ENCODE data around the gene TMEM42.
"Not testable (repeated sequence)": the region's sequence is repeated elsewhere in the genome, so short reads cannot be mapped to it uniquely, and the experiment has no call there.

The TMEM42 gene

DNA sequence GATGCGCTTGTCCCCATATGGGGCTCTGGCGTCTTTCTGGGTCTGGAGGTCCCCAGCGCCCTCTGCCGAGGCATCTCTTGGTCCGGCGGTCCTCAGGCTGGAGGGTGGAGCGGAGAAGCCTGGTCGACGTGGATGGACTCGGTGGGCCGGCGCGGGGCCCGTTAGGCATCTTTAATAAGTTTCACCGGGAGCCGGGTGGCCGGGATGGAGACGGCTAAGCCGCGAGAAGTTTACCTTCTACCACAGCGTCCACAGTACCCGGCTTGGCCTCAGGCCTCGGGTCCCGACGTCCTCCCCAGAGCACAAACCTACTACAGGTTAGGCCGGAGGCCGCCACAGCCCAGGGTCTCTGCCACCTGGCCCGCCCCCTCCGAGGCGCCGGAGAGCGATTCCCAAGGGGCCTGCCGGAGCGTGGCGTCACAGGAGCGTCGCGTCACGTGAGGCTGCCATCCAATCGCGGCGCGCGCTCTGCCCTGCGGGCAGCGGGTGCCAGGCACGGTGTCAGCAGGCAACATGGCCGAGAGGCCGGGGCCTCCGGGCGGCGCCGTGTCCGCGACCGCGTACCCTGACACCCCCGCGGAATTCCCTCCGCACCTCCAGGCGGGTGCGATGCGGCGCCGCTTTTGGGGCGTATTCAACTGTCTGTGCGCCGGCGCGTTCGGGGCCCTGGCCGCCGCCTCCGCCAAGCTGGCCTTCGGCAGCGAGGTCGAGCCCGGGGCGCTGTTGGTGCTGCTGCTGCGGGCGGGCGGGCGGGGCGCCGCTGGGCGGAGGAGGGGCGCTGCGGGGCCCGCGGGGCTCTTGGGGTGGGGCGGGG lies at the start of gene TMEM42:
TMEM42 (plus strand) TSS at position 501 of the 814 bp plus-strand sequence; CDS start at position 514, 13 bp downstream.
- DNase-seq (ENCODE audit: low read depth, low spot score), result peak; percentile 73

DNA sequence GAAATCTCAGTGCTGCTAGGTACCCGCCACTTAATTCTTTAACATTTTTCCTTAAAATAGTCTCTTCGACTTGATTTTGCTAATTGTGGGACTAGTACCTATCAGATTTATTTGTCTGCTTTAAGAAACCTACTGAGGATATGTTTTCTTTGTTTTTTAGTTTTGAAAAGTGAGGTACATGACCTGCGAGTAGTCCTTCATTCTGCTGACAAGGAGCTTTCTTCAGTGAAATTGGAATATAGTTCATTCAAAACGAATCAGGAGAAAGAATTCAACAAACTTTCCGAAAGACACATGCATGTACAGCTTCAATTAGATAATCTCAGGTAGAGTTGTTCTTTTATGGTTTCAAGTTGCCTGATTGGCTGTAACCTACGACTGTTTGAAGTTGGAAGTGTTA lies 47.0 kb upstream of the TMEM42 start:
- no peak for DNase-seq (ENCODE audit: low read depth, low spot score)

DNA sequence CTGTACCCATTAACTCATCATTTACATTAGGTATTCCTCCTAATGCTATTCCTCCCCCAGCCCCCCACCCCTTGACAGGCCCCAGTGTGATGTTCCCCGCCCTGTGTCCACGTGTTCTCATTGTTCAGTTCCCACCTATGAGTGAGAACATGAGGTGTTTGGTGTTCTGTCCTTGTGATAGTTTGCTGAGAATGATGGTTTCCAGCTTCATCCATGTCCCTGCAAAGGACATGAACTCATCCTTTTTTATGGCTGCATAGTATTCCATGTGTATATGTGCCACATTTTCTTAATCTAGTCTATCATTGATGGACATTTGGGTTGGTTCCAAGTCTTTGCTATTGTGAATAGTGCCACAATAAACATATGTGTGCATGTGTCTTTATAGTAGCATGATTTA lies 45.4 kb upstream of the TMEM42 start:
- DNase-seq (ENCODE audit: low read depth, low spot score), result not testable (repeated sequence)

DNA sequence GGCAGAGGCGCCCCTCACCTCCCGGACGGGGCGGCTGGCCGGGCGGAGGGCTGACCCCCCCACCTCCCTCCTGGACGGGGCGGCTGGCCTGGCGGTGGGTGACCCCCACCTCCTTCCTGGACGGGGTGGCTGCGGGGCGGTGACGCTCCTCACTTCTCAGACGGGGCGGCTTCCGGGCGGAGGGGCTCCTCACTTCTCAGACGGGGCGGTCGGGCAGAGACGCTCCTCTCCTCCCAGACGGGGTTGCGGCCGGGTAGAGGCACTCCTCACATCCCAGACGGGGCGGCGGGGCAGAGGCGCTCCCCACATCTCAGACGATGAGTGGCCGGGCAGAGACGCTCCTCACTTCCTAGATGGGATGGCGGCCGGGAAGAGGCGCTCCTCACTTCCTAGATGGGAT lies 40.5 kb upstream of the TMEM42 start:
- not testable (repeated sequence) for DNase-seq (ENCODE audit: low read depth, low spot score)

DNA sequence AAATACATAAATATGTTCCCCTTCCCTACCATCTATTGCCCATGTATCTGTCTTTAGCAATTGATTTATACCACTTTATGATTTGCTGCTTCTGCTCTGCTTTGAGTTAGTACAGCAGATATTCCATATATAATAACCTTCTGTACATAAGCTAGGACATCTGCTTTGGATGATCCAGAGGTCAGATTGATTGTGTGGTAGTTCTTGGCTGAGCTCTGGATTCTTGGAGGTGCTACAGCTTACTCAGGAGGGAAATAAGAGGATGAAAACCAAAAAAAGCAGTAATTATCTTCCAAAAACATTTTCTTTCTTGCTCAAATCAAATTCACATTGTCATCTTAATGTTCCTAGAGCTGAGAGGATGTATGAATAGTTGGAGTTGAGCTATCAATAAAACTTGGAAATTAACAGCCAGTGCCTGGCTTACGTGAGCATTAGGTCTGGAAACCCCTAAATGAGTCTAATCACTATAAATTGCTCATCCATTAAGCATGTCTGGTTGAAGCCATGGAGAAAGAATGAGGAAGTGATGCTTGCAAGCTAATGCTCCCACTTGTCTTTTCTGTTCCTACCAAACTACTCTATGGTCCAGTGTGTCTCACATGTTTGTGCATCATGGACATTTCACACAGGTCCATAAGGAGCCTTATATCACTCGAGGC lies 36.3 kb upstream of the TMEM42 start:
- DNase-seq (ENCODE audit: low read depth, low spot score), result no peak

DNA sequence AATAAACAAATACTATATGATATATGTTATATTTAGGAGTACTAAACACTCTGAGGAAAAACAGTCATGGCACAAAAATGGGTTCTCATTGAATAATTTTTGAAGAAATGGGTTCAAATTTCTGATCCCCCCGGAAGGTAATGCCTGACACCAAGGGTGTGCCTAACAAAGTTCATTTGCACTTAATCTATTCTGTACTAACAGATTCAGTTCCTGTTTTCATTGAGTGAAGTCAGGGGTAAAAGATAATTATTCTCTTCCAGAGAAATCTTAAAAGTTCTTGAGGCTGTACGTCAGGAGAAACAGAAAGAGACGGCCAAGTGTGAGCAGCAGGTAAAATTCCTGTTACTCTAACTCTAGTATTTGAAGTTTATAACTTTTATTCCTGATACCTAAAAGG lies 34.5 kb upstream of the TMEM42 start:
- DNase-seq (ENCODE audit: low read depth, low spot score), result no peak

DNA sequence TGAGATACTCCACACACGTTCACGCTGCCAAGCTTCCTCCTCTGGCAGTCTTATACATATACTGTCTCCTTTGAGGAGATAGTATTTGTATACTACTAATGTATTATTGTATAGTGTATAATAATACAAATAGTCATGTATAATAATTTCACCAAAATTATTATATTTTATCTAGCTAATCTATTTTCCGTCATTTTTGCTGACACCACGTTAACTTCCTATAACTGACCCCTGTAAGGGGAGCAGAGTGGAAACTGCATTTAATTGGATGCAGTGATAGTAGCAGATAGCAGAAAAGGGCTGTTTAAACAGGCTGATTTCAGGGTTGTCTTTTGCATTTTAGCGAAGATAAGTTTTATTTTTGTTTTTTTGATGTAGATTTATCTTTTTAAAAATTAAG lies 30.5 kb upstream of the TMEM42 start:
- DNase-seq (ENCODE audit: low read depth, low spot score), result no peak

DNA sequence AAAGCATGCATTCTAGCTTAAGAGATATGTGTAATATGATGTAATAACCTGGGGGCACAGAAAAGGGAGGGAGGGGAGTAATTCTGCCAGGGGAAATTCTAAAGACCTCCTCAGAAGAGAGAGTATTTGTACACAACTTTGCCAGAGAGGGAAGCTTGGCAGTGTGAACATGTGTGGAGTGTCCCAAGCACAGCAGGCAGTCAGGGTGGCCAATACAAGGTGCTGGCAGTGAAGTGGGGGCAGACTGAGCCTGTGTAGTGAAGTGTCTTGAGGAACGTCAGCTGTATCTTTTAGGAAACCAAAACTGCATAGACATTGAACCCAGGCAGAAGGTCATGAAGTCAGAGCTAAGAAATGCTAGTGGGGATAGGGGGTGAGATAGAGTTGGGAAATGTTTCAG lies 29.7 kb upstream of the TMEM42 start:
- DNase-seq (ENCODE audit: low read depth, low spot score), result no peak

DNA sequence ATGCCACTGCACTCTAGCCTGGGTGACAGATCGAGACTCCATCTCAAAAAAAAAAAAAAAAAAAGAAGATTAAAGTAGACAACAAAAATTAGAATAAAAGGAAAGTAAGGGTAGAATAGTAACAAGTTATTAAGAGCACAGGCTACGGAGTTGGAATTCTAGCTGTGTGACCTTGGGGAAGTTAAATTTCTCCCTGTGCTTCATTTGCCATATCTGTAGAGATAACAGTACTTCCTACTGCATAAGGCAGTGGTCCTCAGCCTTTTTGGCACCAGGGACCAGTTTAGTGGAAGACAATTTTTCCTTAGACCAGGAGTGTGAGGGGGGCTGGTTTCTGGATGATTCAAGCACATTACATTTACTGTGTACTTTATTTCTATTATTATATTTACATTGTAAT lies 28.7 kb upstream of the TMEM42 start:
- no peak for DNase-seq (ENCODE audit: low read depth, low spot score)

DNA sequence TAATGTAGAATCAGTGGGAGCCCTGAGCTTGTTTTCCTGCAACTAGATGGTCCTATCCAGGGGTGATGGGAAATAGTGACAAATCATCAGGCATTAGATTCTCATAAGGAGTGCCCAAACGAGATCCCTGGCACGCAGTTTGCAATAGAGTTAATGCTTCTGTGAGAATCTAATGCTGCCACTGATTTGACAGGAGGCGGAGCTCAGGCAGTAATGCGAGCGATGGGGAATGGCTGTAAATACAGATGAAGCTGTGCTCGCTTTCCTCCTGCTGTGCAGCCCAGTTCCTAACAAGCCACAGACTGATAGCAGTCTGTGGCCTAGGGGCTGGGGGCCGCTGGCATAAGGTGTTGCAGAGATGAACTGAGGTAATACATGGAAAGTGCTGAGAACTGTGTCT lies 28.3 kb upstream of the TMEM42 start:
- no peak for DNase-seq (ENCODE audit: low read depth, low spot score)

DNA sequence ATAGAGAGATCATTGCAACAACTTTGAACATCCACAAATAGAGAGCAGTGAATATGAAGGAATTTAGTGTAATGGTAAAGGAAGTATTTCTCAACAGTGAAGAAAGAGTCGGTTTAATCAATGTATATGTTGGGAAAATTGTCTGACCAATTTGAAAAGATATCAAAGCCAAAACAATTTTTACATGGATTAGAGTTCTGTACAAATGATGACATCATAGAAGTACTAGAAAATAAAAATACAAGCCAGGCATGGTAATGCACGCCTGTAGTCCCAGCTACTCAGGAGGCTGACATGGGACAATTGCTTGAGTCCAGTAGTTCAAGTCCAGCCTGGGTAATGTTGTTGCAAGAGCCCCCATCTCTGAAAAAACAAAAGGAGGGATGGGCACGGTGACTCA lies 26.0 kb upstream of the TMEM42 start:
- DNase-seq (ENCODE audit: low read depth, low spot score), result no peak

DNA sequence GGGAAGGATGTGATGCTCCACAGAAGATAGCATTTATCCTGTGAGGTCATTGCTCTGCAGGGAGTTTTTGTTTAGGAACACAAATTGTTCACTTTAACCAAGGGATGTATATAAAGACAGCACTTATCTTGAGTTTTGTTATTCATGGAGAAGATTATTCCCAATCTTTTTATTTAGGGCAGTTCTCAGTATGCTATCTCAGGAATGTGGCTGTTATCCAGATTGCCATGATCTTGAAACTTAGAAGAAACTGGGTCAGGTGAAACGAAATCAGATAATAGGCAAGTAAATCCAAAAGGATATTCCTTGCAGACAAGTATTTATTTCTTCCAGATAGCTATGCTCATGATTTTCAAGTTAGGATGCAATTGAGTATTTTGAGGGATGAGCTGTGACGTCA lies 19.3 kb upstream of the TMEM42 start:
- DNase-seq (ENCODE audit: low read depth, low spot score), result no peak

DNA sequence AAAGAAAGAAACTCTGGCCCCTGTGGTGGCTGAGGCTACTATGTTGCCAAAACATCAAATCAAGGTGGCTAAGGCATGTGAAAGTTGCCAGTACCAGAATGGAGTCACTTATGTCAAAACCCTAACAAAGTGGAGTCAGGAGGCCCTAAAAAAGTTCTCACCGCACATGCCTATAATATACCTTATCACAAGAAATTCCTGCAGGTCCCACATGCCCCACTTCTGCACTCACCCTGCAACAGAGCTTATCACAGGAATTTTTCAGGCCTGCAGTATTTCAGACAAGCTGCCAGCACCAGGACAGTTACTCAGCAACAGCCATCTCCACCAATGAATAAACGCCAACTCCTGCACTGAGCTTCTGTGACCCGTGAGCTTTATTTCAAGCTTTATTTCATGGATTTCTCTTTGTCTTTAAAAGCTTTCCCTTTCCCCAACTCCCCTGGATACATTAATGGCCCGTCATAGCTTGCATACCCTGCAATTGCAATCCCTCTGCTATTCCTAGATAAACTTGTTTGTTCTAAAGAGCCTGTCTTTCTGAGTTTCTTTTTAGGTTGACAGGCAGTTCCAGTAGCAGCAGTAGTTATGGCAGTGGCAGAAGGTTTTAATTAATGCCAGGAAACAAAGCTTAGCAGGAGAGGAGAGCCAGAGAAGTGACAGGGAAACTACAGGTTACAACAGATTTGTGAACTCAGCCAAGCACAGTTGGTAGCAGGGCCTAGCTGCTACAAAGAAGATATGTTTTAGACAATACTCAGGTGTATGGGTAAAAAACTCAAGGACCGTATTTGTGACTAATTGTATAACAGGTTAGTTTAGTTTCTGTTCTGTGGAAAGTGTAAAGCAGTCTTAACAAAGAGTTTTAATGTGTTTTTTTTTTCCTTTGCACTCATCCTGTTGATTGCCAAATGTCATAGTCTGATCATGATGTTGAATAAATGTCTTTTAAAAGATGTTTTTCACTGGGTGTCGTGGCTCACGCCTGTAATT lies 15.9 kb upstream of the TMEM42 start:
- no peak for DNase-seq (ENCODE audit: low read depth, low spot score)

DNA sequence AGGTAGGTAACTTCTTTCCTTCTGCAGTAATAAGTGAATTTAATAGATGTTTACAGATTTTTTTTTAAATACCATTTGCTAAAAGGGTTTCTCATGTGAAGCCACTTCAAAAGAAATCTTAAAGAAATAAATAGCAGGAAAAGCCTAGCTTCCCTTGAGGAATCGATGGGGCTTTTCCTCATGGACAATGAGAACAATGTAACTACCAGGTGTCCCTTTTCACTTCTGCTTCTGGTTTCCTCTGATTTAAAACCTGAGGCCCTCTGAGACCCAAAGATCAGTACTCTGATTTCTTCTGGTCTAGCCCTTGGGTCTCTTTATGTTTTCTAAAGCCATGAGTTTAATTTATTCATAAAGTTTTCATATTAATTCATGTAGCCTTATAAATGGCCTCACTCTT lies 13.1 kb upstream of the TMEM42 start:
- no peak for DNase-seq (ENCODE audit: low read depth, low spot score)

DNA sequence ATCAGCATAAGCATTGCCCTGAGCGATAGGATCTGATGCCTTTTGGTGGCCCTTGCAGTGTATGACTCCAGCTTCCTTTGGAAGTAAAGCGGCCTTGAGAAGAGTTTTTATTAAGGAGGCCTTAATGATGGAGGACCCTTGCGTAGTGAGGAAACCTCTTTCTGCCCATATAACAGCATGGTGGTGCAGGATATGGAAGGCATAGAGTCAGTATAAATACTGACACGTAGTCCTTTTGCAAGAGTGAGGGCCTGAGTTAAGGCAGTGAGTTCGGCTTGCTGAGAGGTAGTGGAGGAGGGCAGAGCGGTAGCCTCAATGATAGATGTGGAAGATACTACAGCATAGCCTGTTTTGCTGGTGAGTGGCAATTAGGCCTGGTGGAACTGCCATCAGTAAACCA lies 5.0 kb upstream of the TMEM42 start:
- not testable (repeated sequence) for DNase-seq (ENCODE audit: low read depth, low spot score)

DNA sequence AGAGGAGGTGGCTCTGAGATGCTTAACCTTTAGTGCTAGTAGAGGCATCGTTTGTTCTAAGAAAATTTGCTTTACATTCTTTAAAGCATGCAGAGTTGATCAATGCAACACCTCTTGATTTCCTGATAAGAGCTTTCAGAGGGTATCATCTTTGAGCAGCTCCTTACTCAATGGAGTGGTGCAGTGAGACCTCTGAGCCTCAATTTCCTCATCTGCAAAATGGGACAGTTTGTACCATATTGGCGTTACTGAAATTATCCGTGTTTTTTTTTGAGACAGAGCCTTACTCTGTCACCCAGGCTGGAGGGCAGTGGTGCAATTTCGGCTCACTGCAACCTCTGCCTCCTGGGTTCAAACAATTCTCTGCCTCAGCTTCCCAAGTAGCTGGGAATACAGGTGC lies 1.6 kb upstream of the TMEM42 start:
- DNase-seq (ENCODE audit: low read depth, low spot score), result no peak

DNA sequence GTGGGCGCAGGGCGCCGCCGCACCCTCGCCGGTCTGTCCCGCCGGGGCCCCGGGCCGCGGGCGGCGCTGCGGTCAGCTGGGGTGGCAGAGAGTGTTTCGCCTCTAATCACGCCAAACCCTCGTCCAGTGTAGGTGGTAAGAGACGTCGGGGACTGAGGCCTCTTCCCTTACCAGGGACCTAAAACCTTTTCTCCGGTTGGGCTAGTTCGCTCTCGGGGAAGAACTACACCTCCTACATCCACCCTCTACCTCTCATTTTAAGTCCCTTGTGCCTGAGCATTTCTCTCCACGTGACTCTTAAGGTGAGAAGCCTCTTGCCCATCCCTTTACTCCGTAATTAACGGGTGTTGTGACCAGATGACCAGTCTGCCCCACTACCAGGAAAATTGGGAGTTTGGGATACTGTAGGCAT lies 520 bp downstream of the TMEM42 start:
- no peak for DNase-seq (ENCODE audit: low read depth, low spot score)

DNA sequence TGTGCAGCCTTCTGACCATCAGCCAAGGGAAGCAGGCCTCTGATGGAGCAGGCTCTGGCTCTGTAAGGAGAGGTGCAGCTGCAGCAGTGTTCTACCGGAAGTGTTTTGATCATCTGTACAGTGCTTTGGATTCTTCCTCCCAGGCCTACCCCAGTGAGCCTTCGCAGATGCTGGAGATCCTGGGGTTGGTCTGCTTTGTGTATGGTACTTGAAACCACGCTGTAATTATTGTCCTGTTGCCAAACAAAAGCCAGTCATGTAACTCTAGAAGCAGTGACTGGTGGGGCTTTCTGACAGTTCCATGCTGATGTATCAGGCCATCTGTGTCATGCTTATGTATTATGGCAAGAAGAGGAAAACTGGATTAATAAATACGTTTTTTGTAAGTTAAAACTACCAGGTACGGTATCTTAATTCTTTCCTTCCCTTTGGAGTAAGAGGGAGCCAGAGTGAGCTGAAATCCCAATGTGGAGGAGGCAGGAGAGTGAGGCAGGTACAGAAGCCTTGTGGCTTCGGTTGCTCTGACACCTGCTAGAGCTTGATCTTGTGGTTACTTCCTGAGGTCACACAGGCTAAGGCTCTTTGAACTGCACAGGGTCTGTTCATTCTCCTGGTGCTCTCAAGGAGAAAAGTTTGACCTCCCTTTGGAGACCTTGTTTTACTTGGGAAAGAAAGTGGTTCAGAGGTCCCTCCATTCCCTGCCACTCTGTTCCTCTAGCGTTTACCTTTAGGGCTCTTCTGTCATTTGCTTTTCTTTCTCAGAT lies 3.7 kb downstream of the TMEM42 start:
- no peak for DNase-seq (ENCODE audit: low read depth, low spot score)

DNA sequence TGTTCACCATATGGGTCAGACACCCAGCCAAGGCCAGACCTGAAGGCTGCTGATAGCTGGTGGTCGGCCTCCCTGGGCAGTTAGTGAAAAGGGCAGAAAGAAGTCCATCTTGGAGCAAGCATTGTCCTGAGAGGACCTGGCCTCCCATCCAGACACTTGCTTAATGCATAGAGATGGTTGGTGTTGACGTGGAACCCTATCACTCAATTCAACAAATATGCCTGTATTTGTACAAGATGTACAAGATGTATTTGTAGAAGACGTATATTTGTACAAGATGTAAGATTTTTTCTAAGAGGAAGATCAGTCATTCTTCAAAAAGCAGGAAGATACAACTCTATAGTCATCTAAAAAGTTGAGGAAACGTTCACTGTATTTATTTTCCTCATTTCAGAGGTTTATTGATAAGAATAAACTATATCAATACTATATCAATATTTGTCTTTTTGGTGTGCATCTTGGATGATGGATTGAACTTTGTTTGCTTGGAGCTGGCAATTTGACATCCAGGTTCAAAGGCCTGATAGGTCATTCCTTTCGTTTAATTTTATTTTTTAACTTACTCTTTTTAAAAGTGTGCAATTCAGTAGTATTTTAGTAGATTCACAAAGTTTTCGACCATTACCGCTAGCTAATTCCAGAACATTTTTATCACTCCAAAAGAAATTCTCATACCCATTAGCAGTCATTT lies 5.9 kb downstream of the TMEM42 start:
- DNase-seq (ENCODE audit: low read depth, low spot score), result no peak

DNA sequence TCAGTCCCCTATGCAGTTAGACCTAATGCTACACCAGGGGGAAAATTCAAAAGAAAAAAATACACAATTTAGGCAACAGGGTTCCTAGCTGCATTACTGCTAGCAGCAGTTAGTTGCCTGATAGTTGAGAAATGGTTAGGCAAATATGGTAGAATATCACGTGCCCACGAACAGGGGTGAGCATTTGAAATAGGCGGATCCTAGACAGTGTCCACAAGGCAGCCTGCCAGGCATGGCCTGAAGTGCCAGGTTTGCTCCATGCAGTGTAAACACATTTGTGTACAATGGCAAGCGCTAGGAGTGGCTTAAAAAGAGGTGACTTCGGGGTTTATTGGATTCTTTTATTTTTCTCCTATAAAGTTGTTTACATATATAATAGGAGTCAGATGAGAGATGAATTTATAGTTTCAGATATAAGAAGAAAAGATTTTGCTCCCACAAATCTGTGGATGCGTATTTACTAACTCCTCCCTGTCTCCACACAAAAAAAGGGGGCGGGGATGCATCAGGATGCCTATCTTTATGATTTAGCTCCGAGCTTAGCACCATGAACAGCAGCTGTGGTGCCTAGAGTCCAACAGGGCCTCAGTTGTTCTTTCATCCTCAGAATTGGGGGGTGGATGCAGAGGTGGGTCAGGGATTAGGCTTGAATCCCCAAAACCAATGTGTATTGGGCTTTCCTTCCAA lies 8.8 kb downstream of the TMEM42 start:
- DNase-seq (ENCODE audit: low read depth, low spot score), result no peak

All from iPS DF 19.7 (cell line).